ES-I3 (cell line): ENCODE results near the gene BBS12.

Experiments
- H3K36me3 ChIP-seq: 2 replicates; pipeline ENCODE4 v1.6.1; 2013; ENCODE audit warnings: mild to moderate bottlenecking, low read length, control low read depth, moderate library complexity; ENCODE audit not compliant: insufficient read depth
- H3K4me1 ChIP-seq: 2 replicates; pipeline ENCODE4 v1.6.1; 2013; ENCODE audit warnings: mild to moderate bottlenecking, control low read depth, low read length; ENCODE audit not compliant: insufficient read depth
- H3K9ac ChIP-seq: 2 replicates; pipeline ENCODE4 v1.6.1; 2013; ENCODE audit warnings: low read depth, mild to moderate bottlenecking, low read length, moderate library complexity
- H3K9me3 ChIP-seq: 2 replicates; pipeline ENCODE4 v1.6.1; 2013; ENCODE audit warnings: mild to moderate bottlenecking, low read length, moderate library complexity; ENCODE audit not compliant: control insufficient read depth, insufficient read depth

BBS12 gene

DNA sequence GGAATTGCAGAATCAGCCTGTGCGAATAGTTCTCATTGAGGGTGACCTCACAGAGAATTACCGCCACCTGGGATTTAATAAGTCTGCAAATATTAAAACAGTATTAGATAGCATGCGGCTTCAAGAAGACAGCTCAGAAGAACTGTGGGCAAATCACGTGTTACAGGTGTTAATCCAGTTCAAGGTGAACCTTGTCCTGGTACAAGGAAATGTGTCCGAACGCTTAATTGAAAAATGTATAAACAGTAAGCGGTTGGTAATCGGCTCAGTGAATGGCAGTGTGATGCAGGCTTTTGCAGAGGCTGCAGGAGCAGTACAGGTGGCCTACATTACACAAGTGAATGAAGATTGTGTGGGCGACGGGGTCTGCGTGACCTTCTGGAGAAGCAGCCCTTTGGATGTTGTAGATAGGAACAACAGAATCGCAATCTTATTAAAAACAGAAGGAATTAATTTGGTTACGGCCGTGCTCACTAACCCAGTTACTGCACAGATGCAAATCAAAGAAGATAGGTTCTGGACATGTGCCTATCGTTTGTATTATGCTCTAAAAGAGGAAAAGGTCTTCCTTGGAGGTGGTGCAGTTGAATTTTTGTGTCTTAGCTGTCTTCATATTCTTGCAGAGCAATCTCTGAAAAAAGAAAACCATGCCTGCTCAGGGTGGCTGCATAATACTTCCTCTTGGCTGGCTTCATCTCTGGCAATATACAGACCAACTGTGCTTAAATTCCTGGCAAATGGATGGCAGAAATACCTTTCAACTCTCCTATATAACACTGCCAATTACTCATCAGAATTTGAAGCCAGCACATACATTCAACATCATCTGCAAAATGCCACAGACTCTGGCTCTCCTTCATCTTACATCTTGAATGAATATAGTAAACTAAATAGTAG lies 10.7 kb downstream of the BBS12 start:
- Histone ChIP-seq H3K9me3 (0 out of 2 replicates have a peak, but pooled peaks cover 8% of the 10 kb centered on the region), H3K9ac (no peak overlapping the region), H3K4me1 (no peaks in the 10 kb centered on the region; the same call in 1 of the 2 replicates), H3K36me3 (no peaks in the 10 kb centered on the region)

DNA sequence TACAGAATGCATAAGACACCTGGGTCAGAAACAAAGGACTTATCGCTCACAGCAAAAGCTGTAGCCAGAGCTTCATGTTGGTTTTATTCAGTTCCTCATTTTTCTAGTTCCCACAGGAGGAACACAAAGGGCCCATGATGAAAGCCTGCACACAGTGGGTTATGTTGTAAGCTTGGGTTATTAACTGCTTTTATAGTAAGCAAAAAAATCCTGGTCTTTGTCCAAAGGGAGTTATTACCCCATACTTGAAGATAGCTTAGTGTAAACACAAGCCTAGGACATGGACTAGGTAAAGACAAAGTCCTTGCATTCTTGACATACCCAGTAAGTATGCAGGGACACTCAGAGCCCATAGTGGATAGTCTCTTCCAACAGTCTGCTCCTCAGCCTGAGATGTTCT lies 11.7 kb downstream of the BBS12 start:
- H3K9ac ChIP-seq, result no peak overlapping the region
- H3K36me3 ChIP-seq, result no peaks in the 10 kb centered on the region
- no peaks in the 10 kb centered on the region; the same call in 1 of the 2 replicates for H3K4me1 ChIP-seq
- H3K9me3 ChIP-seq, result 0 out of 2 replicates have a peak, but pooled peaks cover 8% of the 10 kb centered on the region

DNA sequence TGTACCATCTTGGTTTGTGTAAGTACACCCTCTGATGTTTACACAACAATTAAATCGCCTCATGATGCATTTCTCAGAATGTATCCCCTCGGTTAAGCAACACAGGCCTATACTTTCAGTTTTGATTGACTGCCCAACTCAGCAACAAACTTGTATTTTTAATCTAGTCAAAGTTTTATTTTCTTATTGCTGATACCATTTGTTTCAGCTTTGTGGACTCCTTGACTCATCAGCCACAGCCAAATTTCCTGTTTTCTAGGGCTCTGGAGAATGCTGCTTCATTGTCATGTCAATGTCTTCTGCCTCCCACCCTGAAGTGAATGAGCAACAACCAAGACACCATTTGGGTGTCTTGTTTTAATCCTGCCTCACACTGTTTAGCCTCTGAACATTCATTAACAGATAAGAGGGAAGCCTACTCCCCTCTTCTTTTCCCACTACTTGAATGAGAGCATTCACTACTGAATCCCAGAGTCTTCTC lies 14.0 kb downstream of the BBS12 start:
- no peaks in the 10 kb centered on the region for H3K36me3 ChIP-seq
- no peaks in the 10 kb centered on the region; the same call in 1 of the 2 replicates for H3K4me1 ChIP-seq

DNA sequence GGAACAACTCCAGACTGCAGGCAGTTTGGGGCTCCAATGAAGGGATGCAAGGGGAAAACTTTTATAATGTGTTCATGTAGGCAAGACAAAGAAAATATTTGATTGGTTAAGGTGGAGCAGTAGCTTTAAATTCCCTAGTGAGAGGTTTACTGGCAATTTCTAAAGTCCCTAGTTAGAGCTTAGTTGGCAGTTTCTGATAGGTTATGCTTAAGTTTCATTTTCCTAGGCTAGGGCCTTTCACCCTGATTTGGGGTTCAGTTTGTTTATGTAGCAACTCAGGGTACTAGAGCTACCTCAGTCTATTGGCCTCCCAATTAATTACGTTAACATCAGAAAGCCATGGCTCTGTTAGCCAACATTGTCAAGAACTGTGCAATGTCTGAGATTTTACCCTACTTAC lies 14.6 kb downstream of the BBS12 start:
- Histone ChIP-seq H3K9me3 (peaks cover 8% of the 10 kb centered on the region; the same call in 1 of the 2 replicates), H3K4me1 (no peaks in the 10 kb centered on the region; the same call in 1 of the 2 replicates), H3K9ac (no peak overlapping the region), H3K36me3 (no peaks in the 10 kb centered on the region)

More for the DNA sequence above, 14.0 kb downstream of the BBS12 start:
- no peak overlapping the region for H3K9ac ChIP-seq
- 0 out of 2 replicates have a peak, but pooled peaks cover 8% of the 10 kb centered on the region for H3K9me3 ChIP-seq

- Histone ChIP-seq H3K9me3 (peaks cover 8% of the 10 kb centered on the region; the same call in 1 of the 2 replicates), H3K4me1 (no peaks in the 10 kb centered on the region; the same call in 1 of the 2 replicates), H3K36me3 (no peaks in the 10 kb centered on the region), H3K9ac (no peak overlapping the region)
These were observed 15.4 kb downstream of the BBS12 start for GRCh38 chr4:122747883-122748282.

DNA sequence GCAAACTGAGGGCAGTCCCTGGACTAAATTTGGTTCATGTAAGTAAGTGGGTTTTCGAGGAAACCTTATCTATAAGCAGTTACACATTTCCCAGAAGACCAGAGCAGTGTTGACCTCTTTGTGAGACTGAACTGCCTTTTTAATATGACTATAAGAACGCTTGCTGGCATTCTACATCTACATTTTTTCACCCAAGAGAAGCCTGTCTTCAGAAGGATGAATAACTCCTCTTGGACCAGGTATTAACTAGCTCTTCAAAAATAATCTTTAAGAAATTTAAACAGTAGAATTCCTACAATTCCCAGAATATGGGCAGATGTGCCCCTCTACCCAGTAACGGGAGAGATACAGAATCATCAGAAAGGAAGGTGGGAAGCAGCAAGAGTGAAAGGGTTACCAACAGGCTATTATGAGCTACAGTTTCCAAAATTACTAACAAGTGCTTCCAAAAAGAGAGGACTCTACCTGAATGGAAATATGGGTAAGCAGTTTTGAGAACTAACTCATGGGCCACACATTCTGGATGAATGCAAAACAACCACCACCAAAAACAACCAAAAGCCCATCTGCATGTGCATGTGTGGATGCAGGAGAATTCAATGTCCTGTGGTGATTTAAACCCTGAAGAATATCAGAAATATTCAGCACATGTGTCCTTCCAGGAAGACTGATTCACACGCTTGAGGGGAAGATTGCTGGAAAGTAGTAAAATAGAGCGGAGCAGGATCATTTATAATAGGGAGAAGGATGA lies 17.4 kb downstream of the BBS12 start:
- H3K9me3 ChIP-seq, result peaks cover 8% of the 10 kb centered on the region; the same call in 1 of the 2 replicates
- no peaks in the 10 kb centered on the region for H3K36me3 ChIP-seq
- no peaks in the 10 kb centered on the region; the same call in 1 of the 2 replicates for H3K4me1 ChIP-seq
- no peak overlapping the region for H3K9ac ChIP-seq

- no peaks in the 10 kb centered on the region; the same call in 1 of the 2 replicates for H3K9me3 ChIP-seq
- peaks cover 12% of the 10 kb centered on the region for H3K4me1 ChIP-seq
- H3K36me3 ChIP-seq, result no peaks in the 10 kb centered on the region
- no peak overlapping the region for H3K9ac ChIP-seq
These were observed 23.2 kb downstream of the BBS12 start for GRCh38 chr4:122755675-122756074.

GRCh38 chr4:122758033-122758432 lies 25.5 kb downstream of the BBS12 start:
- H3K9ac ChIP-seq, result no peak overlapping the region
- H3K9me3 ChIP-seq, result no peaks in the 10 kb centered on the region
- no peaks in the 10 kb centered on the region for H3K36me3 ChIP-seq
- H3K4me1 ChIP-seq, result peaks cover 15% of the 10 kb centered on the region

- Histone ChIP-seq H3K4me1 (peaks cover 25% of the 10 kb centered on the region), H3K9me3 (no peaks in the 10 kb centered on the region), H3K9ac (no peak overlapping the region), H3K36me3 (no peaks in the 10 kb centered on the region)
These were observed 27.3 kb downstream of the BBS12 start for GRCh38 chr4:122759639-122760310.

- Histone ChIP-seq H3K9ac (no peak overlapping the region), H3K36me3 (no peaks in the 10 kb centered on the region), H3K4me1 (peaks cover 31% of the 10 kb centered on the region), H3K9me3 (no peaks in the 10 kb centered on the region)
These were observed 30.0 kb downstream of the BBS12 start for GRCh38 chr4:122762520-122762919.

- Histone ChIP-seq H3K9me3 (no peaks in the 10 kb centered on the region), H3K9ac (no peak overlapping the region), H3K4me1 (peaks cover 33% of the 10 kb centered on the region), H3K36me3 (no peaks in the 10 kb centered on the region)
These were observed 30.6 kb downstream of the BBS12 start for GRCh38 chr4:122762966-122763716.

DNA sequence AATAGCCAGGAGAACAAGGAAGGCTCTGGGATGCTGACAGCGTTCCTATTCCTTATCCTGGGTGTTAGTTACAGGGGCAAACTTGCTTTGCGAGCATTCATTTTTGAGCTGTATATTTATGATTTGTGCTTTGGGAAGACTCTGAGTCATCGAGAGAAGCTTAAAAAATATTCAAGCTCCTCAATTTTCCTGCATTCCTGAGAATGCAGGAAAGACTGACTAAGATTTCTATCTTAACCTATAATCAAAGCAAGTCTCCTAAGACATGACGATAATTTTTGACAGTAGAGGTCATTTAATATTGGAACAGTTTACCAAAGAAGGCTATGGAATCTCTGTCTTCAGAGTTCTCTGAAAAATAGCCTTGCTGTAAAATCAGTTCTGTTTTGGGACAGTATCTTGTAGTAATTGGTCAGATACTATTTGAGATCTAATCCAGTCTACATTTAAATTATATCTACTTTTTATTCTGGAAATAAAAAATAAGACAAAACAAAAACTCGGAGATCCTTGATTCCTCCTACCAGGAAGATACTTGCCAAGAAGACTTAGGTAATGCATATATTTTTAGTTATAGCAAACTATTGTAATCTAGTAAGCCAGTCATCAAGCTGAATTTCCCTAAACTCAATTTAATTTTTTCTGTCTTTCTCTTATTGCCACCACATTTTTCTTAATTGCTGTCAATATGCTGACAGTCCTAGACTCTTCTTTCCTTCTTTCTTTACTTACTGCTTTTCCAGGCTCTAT lies 31.7 kb downstream of the BBS12 start:
- Histone ChIP-seq H3K9me3 (no peaks in the 10 kb centered on the region), H3K9ac (no peak overlapping the region), H3K36me3 (no peaks in the 10 kb centered on the region), H3K4me1 (peaks cover 35% of the 10 kb centered on the region)

DNA sequence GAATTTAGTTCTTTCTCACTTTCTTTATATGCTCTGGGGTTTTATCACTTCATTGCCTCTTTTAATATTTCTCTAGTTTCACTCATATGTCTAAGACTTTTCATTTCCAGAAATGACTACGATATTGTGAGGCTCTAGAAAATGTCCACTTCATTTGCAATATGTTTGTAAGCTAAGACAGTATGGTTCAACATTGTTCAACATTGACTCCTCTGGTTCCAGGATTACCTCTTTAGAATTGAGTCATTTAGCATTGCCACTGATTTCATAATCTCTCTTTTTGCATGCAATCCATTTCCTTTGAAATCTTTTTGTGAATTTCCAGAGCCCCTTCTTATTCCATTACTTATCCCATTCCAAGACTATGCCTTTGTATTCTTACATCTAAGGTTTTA lies 32.3 kb downstream of the BBS12 start:
- Histone ChIP-seq H3K36me3 (no peaks in the 10 kb centered on the region), H3K4me1 (peaks cover 34% of the 10 kb centered on the region), H3K9ac (no peak overlapping the region), H3K9me3 (no peaks in the 10 kb centered on the region)
